ENCODE results near the gene ALX4. TPM values are rescaled to one million over a fixed set of nuclear protein-coding genes. Genes with fewer than 3 reads are reported as not detected.

The ALX4 gene
- total and polyA plus RNA-seq, 4 experiments from 2014 or later, result not detected

DNA sequence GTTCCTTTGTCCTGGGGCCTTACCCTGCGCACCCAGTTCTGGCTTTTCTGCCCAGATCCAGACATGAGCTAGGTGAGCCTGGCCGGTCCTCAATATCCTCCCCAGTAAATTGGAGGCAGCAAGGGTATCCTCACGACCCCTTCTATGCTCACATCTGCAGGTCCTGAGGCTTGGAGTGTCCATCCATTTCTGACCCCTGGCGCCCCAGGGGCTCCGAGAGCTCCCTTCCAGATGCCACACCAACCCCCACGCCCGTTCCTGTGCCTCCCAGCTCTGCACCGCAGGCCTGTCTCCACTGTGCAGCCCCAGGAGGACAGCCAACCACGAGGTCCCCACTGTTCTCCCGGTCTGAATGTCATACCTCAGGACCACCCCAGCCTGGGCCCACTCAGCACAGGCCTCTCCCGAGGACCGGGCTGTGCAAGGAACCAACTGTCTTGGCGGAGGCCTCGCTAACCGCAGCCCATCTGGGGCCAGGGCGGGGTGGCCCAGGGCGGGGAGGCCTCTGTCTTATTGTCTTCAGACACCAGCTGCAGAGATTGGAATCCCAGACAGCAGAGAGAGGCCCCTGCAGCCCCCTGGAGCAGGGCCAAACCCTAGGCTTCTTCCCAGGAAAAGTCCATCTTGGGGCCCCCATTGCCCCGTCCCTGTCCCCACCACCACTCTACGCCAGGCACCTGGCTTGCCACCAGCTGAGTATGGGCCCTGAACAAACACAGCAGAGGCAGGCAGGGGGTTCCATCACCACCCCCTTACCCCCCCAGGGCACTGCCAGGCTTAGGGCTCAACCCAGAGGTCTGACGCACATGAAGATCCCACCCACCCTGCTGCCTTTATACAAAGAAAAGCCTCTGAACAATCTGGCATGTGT lies 39.3 kb downstream of the ALX4 start:
- Mint-ChIP-seq H3K27ac (no peak overlapping the region), H3K36me3 (no peaks in the 10 kb centered on the region), H3K27me3 (peaks cover 1 to 3% of the 10 kb centered on the region in 2 donors), H3K4me3 (no peak overlapping the region), H3K4me1 (no peaks in the 10 kb centered on the region), H3K9me3 (no peaks in the 10 kb centered on the region)
- DNase-seq, result no peak
- POLR2A ChIA-PET (ENCODE audit: partially characterized antibody), result no interaction called here
- H3K9me3 ChIP-seq (ENCODE audit: control insufficient read depth in 1 of 2, low read length in 2 of 2), result no peaks in the 10 kb centered on the region
- CTCF ChIA-PET (ENCODE audit: partially characterized antibody), result no interaction called here
- no peaks in the 10 kb centered on the region for H3K27me3 ChIP-seq (ENCODE audit: insufficient read depth, low read length)
- intact Hi-C loops (cut with micrococcal nuclease), result no loop called here
- H3K4me3 ChIP-seq (ENCODE audit: low read length in 2 of 2), result no peak overlapping the region
- H3K4me1 ChIP-seq (ENCODE audit: insufficient read depth, low read length), result no peaks in the 10 kb centered on the region
- H3K27ac ChIP-seq (ENCODE audit: low read depth, low read length), result no peak overlapping the region
- no peaks in the 10 kb centered on the region for H3K36me3 ChIP-seq (ENCODE audit: insufficient read depth, low read length)

DNA sequence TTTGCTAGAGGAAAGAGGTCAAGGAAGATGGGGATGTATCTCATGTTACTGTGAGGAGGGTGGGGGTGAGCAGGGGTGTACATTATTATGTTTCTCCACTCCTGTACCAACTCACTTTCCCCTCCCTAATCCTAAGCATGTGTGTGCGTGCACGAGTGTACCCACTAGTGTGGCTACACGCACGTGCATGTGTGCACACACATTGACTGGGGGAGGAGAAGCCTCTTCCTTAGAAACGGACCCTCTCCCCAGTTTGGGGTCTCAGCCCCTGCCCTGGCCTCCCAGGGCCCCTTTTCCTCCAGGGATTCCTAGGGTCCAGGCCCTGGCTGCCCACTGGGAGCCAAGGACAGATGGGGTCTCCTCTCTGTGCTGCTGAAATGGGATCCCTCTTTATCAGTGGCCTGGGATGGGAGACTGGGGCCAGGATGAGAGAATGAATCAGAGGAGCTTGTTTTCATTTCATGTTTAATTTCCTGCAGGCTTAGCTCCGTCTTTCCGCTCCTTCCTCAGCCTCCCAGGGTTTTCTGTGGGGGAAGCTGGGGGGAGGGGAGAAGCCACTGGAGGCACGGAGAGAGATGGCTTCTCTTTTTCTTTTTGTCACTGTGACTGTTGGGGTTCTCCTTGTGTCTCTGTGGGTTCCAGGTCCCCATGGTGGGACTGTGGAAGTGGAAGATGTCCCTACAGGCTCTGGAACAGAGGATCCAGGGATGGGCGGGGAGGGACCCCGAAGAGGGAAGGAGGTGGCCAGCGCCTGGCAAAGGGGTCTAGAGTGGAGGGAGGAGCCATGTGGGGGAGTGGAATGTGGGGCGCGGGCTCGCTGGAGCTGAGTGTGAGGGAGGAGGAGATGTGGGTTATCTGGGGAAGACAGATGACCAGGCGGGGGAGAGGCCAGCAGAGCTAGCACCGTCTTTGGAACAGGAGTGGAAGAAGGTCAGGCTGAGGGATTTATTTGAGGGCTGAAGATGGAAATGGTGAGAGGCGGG lies 40.3 kb downstream of the ALX4 start:
- intact Hi-C loops (cut with micrococcal nuclease), result no loop called here
- H3K36me3 ChIP-seq (ENCODE audit: insufficient read depth, low read length), result no peaks in the 10 kb centered on the region
- H3K27me3 ChIP-seq (ENCODE audit: insufficient read depth, low read length), result no peaks in the 10 kb centered on the region
- H3K4me1 ChIP-seq (ENCODE audit: insufficient read depth, low read length), result no peaks in the 10 kb centered on the region
- no peak overlapping the region for H3K27ac ChIP-seq (ENCODE audit: low read depth, low read length)
- Mint-ChIP-seq H3K36me3 (no peaks in the 10 kb centered on the region), H3K4me3 (no peak overlapping the region), H3K4me1 (no peaks in the 10 kb centered on the region), H3K27me3 (peaks cover 1 to 3% of the 10 kb centered on the region in 2 donors), H3K9me3 (no peaks in the 10 kb centered on the region), H3K27ac (no peak overlapping the region)
- no peak overlapping the region for H3K4me3 ChIP-seq (ENCODE audit: low read length in 2 of 2)
- no peak for DNase-seq
- ChIA-PET POLR2A (ENCODE audit: partially characterized antibody) (no interaction called here), CTCF (ENCODE audit: partially characterized antibody) (interaction anchor here (1.7 kb wide), 1 partner anchor 17 kb away, joined by 4 read pairs; no protein-coding TSS in a partner anchor)
- no peaks in the 10 kb centered on the region for H3K9me3 ChIP-seq (ENCODE audit: control insufficient read depth in 1 of 2, low read length in 2 of 2)

DNA sequence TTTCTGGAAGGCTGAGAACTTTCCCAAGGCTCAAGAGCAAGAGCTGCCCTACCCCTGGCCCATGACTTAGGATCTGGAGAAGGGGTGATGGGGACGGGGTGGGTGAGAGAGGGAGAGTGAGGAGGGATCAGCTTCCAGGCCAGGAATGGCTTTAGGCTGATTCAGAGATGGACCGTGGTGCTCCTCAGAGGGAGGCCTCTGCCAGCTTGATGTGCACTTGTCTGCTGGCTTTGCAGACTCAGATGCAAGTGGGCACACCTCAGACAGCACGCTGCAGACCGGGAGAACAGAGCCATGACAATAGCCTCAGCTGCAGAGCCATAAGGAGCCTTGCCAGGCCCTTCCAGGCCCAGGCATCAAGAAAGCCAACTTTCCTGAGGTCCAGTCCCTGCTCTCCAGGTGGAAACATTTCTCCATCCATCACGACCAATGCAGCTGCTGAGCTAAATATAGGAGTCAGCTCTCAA lies 41.3 kb downstream of the ALX4 start:
- intact Hi-C loops (cut with micrococcal nuclease), result no loop called here
- H3K27me3 ChIP-seq (ENCODE audit: insufficient read depth, low read length), result no peaks in the 10 kb centered on the region
- H3K4me3 Mint-ChIP-seq, result no peak overlapping the region
- H3K9me3 Mint-ChIP-seq, result no peaks in the 10 kb centered on the region
- ChIA-PET POLR2A (ENCODE audit: partially characterized antibody) (no interaction called here), CTCF (ENCODE audit: partially characterized antibody) (interaction anchor here (1.7 kb wide), 1 partner anchor 18 kb away, joined by 4 read pairs; no protein-coding TSS in a partner anchor)
- no peaks in the 10 kb centered on the region for H3K36me3 Mint-ChIP-seq
- H3K27ac Mint-ChIP-seq, result no peak overlapping the region
- H3K27ac ChIP-seq (ENCODE audit: low read depth, low read length), result no peak overlapping the region
- no peaks in the 10 kb centered on the region for H3K36me3 ChIP-seq (ENCODE audit: insufficient read depth, low read length)
- no peak overlapping the region for H3K4me3 ChIP-seq (ENCODE audit: low read length in 2 of 2)
- H3K9me3 ChIP-seq (ENCODE audit: control insufficient read depth in 1 of 2, low read length in 2 of 2), result no peaks in the 10 kb centered on the region
- peaks cover 1 to 3% of the 10 kb centered on the region in 2 donors for H3K27me3 Mint-ChIP-seq
- H3K4me1 ChIP-seq (ENCODE audit: insufficient read depth, low read length), result no peaks in the 10 kb centered on the region
- no peak for DNase-seq
- H3K4me1 Mint-ChIP-seq, result no peaks in the 10 kb centered on the region

DNA sequence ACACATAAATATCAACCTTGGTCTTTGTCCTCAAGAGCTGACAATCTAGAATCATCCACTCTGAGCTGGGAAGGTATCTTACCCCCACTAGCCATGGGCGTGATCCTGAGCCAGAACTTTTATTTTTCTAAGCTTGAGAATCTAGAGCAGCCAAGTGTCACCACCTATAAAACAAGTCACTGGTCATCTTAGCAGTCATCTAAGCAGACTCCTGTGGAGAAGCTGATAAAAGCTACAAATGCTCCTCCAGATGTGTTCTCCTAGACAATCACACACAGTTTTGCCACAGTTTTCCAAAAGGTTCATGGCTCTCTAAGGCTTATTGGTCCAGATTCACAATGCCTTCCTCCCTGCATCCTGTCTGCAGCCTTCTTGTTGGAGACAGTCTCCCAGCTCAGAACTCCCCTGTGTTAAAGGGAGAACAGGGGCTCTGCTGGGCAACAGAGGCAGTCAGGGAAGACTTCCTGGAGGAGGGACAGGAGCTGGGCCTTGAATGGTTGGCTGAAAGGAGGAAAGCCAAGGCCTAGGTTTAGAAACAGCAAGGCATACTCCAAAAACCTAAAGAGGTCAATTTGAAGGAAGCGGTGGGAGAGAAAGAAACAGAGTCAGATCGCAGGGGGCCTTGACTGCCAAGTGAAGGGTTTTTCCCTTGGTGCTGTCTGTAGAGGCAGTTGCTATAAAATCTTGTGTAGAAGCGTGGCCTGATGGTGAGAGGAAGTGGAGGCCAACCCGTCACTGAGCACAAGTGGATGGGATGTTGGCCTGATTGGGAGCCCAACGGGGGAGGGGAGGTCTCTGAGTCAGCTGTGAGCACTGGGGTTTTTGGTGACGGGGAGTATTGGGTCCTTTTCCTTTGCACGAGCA lies 42.0 kb downstream of the ALX4 start:
- H3K27ac Mint-ChIP-seq, result no peak overlapping the region
- Histone ChIP-seq H3K9me3 (ENCODE audit: control insufficient read depth in 1 of 2, low read length in 2 of 2) (no peaks in the 10 kb centered on the region), H3K4me3 (ENCODE audit: low read length in 2 of 2) (no peak overlapping the region), H3K27ac (ENCODE audit: low read depth, low read length) (no peak overlapping the region), H3K27me3 (ENCODE audit: insufficient read depth, low read length) (no peaks in the 10 kb centered on the region), H3K36me3 (ENCODE audit: insufficient read depth, low read length) (no peaks in the 10 kb centered on the region), H3K4me1 (ENCODE audit: insufficient read depth, low read length) (no peaks in the 10 kb centered on the region)
- intact Hi-C loops (cut with micrococcal nuclease), result no loop called here
- H3K9me3 Mint-ChIP-seq, result no peaks in the 10 kb centered on the region
- no peaks in the 10 kb centered on the region for H3K4me1 Mint-ChIP-seq
- no peak for DNase-seq
- CTCF ChIA-PET (ENCODE audit: partially characterized antibody), result interaction anchor here (1.7 kb wide), 1 partner anchor 19 kb away, joined by 4 read pairs; no protein-coding TSS in a partner anchor
- POLR2A ChIA-PET (ENCODE audit: partially characterized antibody), result no interaction called here
- H3K36me3 Mint-ChIP-seq, result no peaks in the 10 kb centered on the region
- no peak overlapping the region for H3K4me3 Mint-ChIP-seq
- peaks cover 3 to 4% of the 10 kb centered on the region in 2 donors for H3K27me3 Mint-ChIP-seq

DNA sequence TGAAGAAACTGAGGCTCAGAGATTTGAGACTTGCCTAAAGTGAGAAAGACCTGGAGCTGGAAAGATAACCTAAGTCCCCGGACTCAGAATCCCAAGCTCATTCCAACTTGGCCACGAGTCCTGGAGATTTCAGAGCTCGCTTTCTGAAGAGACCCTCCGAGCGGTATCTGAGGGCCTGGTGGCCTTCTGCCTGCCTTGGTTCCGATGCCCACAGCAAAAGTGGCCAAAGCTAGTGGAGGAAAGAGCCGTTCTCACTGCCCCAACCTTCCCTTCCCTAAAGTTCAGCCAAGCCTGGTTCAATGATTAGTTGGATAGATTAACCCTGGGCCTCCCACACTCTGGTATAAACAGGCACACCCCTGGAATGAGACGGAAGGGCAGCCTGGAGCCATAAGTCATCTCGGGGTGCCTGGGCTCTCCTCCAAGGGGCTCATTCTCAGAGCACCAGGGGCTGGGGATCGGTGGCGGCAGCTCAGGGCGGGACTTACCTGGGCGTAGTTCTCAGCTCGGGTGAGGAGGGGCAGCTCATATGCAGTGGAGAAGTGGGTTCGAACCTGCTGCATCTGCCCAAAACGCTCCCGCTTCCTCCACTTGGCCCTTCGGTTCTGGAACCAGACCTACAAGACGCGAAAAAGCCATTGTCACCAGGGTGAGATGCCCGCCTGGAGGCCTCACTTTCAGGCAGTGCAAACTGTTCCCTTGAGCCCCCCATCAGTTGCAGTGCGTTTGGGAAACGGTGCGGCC lies 42.8 kb downstream of the ALX4 start:
- Histone ChIP-seq H3K4me1 (ENCODE audit: insufficient read depth, low read length) (no peaks in the 10 kb centered on the region), H3K27me3 (ENCODE audit: insufficient read depth, low read length) (no peaks in the 10 kb centered on the region), H3K9me3 (ENCODE audit: control insufficient read depth in 1 of 2, low read length in 2 of 2) (no peaks in the 10 kb centered on the region), H3K27ac (ENCODE audit: low read depth, low read length) (no peak overlapping the region), H3K4me3 (ENCODE audit: low read length in 2 of 2) (no peak overlapping the region), H3K36me3 (ENCODE audit: insufficient read depth, low read length) (no peaks in the 10 kb centered on the region)
- Mint-ChIP-seq H3K27ac (peak overlapping the region in 1 of 7 donors; percentile 43), H3K9me3 (no peaks in the 10 kb centered on the region), H3K36me3 (no peaks in the 10 kb centered on the region), H3K27me3 (peaks cover 3 to 4% of the 10 kb centered on the region in 2 donors), H3K4me3 (no peak overlapping the region), H3K4me1 (no peaks in the 10 kb centered on the region)
- CTCF ChIA-PET (ENCODE audit: partially characterized antibody), result interaction anchor here (1.2 kb wide), 1 partner anchor 18 kb away, joined by 5 read pairs; no protein-coding TSS in a partner anchor
- DNase-seq, result no peak
- POLR2A ChIA-PET (ENCODE audit: partially characterized antibody), result no interaction called here
- intact Hi-C loops (cut with micrococcal nuclease), result no loop called here

DNA sequence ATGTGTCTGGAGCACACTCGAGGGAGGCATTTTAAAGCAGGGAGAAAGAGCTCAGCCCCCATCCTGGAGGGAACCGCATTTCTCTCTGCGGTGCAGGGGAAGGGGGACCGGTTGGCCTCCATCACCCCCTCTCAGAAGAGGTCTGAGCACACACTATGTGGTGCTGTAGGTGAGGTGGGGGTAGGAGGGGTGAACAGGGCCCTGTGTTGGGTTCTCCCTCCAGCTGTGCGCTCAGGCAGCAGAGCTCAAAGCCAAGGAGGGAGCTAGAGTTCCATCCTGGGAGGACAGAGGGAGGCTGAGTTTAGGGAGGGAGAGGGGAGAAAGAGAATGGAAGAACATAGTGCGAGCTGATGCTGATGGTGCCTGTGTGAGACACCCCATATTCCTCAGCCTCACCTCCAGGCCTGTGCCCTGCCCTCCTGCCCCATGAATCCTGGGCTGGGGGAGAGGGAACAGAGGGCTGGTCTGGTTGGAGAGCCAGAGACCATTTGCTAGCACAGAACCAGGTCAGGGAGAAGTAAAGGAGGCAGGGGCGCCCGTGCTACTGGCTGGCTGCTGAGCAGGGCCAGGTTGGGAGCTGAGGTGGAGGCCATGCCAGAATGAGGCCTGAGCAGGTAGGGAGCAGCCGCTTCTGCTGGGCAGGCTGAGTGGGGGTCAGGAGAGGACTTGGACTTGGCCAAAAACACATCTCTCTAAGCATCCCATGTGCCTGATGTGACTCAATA lies 43.7 kb downstream of the ALX4 start:
- Mint-ChIP-seq H3K27ac (peak overlapping the region in 1 of 7 donors; percentile 51), H3K9me3 (no peaks in the 10 kb centered on the region), H3K36me3 (no peaks in the 10 kb centered on the region), H3K4me3 (no peak overlapping the region), H3K27me3 (peaks cover 3 to 4% of the 10 kb centered on the region in 2 donors), H3K4me1 (no peaks in the 10 kb centered on the region)
- no peak for DNase-seq
- H3K27ac ChIP-seq (ENCODE audit: low read depth, low read length), result no peak overlapping the region
- H3K9me3 ChIP-seq (ENCODE audit: control insufficient read depth in 1 of 2, low read length in 2 of 2), result no peaks in the 10 kb centered on the region
- no peak overlapping the region for H3K4me3 ChIP-seq (ENCODE audit: low read length in 2 of 2)
- CTCF ChIA-PET (ENCODE audit: partially characterized antibody), result interaction anchor here (1.2 kb wide), 1 partner anchor 19 kb away, joined by 5 read pairs; no protein-coding TSS in a partner anchor
- no peaks in the 10 kb centered on the region for H3K4me1 ChIP-seq (ENCODE audit: insufficient read depth, low read length)
- POLR2A ChIA-PET (ENCODE audit: partially characterized antibody), result no interaction called here
- H3K27me3 ChIP-seq (ENCODE audit: insufficient read depth, low read length), result no peaks in the 10 kb centered on the region
- H3K36me3 ChIP-seq (ENCODE audit: insufficient read depth, low read length), result no peaks in the 10 kb centered on the region
- intact Hi-C loops (cut with micrococcal nuclease), result no loop called here

Data from CD4-positive, alpha-beta memory T cell (primary cell).